Dermis microvascular lymphatic vessel endothelial cell (primary cell): Measurements from ENCODE around the gene FGF12. TPM values are rescaled to one million over a fixed set of nuclear protein-coding genes. Genes with fewer than 3 reads are reported as not detected.

Experiments
- DNase-seq, 2 donors: peaks; one replicate each; pipeline versions ENCODE4 v3.0.0 to v3.0.0-alpha.2; 2010; ENCODE audit warnings: low read depth in 2 of 2
- total RNA-seq: library from RNA; depleted of rRNA; stranded (reverse); fragments of >200 nt; gene quantifications from 2 replicates; pipeline ENCODE4 v1.2.1, GENCODE V29; 2014

Gene FGF12
- total RNA-seq, 1 donor from 2014 or later = 1.7 TPM

GRCh38 chr3:192417017-192417416 is 310.3 kb downstream of the FGF12 start:
- peak; percentile 63 to 73 for DNase-seq

GRCh38 chr3:192413461-192413860 is 313.9 kb downstream of the FGF12 start:
- no peak for DNase-seq

- DNase-seq = no peak
Measured at GRCh38 chr3:192410684-192410960, 316.7 kb downstream of the FGF12 start.

GRCh38 chr3:192409838-192410683 is 317.3 kb downstream of the FGF12 start:
- peak in 1 of 2 donors; percentile 21 for DNase-seq

- DNase-seq = peak; percentile 44 to 55
Measured at GRCh38 chr3:192409201-192409837, 318.0 kb downstream of the FGF12 start.

GRCh38 chr3:192408647-192409200 is 318.6 kb downstream of the FGF12 start:
- peak in 1 of 2 donors; percentile 3 for DNase-seq

GRCh38 chr3:192408007-192408646 is 319.2 kb downstream of the FGF12 start:
- DNase-seq = peak in 1 of 2 donors; percentile 34

- DNase-seq = no peak
Measured at GRCh38 chr3:192399767-192400166, 327.6 kb downstream of the FGF12 start.

- DNase-seq = no peak
Measured at GRCh38 chr3:192397012-192397411, 330.3 kb downstream of the FGF12 start.

GRCh38 chr3:192395506-192395905 is 331.8 kb downstream of the FGF12 start:
- no peak for DNase-seq

GRCh38 chr3:192392986-192393385 is 334.4 kb downstream of the FGF12 start:
- DNase-seq = no peak

GRCh38 chr3:192382861-192383260 is 344.5 kb downstream of the FGF12 start:
- DNase-seq = no peak

GRCh38 chr3:192373586-192373985 is 353.8 kb downstream of the FGF12 start:
- no peak for DNase-seq

GRCh38 chr3:192373032-192373431 is 354.3 kb downstream of the FGF12 start:
- no peak for DNase-seq

- no peak for DNase-seq
Measured at GRCh38 chr3:192372616-192373015, 354.7 kb downstream of the FGF12 start.

- no peak for DNase-seq
Measured at GRCh38 chr3:192371870-192372400, 355.4 kb downstream of the FGF12 start.

- no peak for DNase-seq
Measured at GRCh38 chr3:192367616-192368015, 359.7 kb downstream of the FGF12 start.

GRCh38 chr3:192366916-192367315 is 360.4 kb downstream of the FGF12 start:
- DNase-seq = no peak

- DNase-seq = no peak
Measured at GRCh38 chr3:192365571-192365970, 361.8 kb downstream of the FGF12 start.

- no peak for DNase-seq
Measured at GRCh38 chr3:192364316-192364715, 363.0 kb downstream of the FGF12 start.

GRCh38 chr3:192354687-192355086 is 372.7 kb downstream of the FGF12 start:
- DNase-seq = no peak

GRCh38 chr3:192352142-192352541 is 375.2 kb downstream of the FGF12 start:
- DNase-seq = no peak
